Activated CD4-positive, alpha-beta T cell treated with anti-CD3 and anti-CD28 coated beads for 36 hours (primary cell): ENCODE measurements around the gene GNAT3. TPM values are rescaled to one million over a fixed set of nuclear protein-coding genes. Genes with fewer than 3 reads are reported as not detected.

ENCODE experiments used
- ATAC-seq: fragments of 200-7000 bp; cut with Tn5 transposase; one replicate; pipeline ENCODE4 v1.10.0; 2021; ENCODE audit warnings: mild to moderate bottlenecking, moderate library complexity
- CTCF ChIA-PET: fragments of 350-600 bp; sonication (Branson Sonifier 250); formaldehyde crosslinking; loops from one replicate; lab custom pipeline; 2021; ENCODE audit warnings: antibody characterized with exemption; lab: Charles Lee
- POLR2A ChIA-PET: fragments of 350-600 bp; sonication (Branson Sonifier 250); formaldehyde crosslinking; loops from one replicate; lab custom pipeline; 2021; ENCODE audit warnings: antibody characterized with exemption, inconsistent platforms; lab: Charles Lee
- DNase-seq: peaks from one replicate; pipeline ENCODE4 v3.0.0-alpha.2; 2020
- H3K27ac Mint-ChIP-seq: one replicate; pipeline ENCODE4 v1.8.0; 2021; ENCODE audit warnings: mixed read lengths
- H3K27me3 Mint-ChIP-seq: one replicate; pipeline ENCODE4 v1.8.0; 2021; ENCODE audit warnings: mixed read lengths
- H3K36me3 Mint-ChIP-seq: one replicate; pipeline ENCODE4 v1.8.0; 2021; ENCODE audit warnings: low read depth, mixed read lengths
- H3K4me1 Mint-ChIP-seq: one replicate; pipeline ENCODE4 v1.8.0; 2021; ENCODE audit warnings: mixed read lengths
- H3K4me3 Mint-ChIP-seq: one replicate; pipeline ENCODE4 v1.8.0; 2021; ENCODE audit warnings: mild to moderate bottlenecking, moderate library complexity, mixed read lengths
- H3K9me3 Mint-ChIP-seq: one replicate; pipeline ENCODE4 v1.8.0; 2021; ENCODE audit warnings: low read depth, mixed read lengths
- intact Hi-C, 2 experiments: fragments of 100-400 bp; cut with DNase I in 1 of 2; cut with micrococcal nuclease in 1 of 2; formaldehyde crosslinking; loops; one replicate each; pipeline versions ENCODE4 v1.14.2 to v1.15.1; 2022 to 2024; cut with DNase I, micrococcal nuclease
- total RNA-seq, 2 experiments: library from RNA; stranded (reverse); gene quantifications; one replicate each; pipeline ENCODE4 v1.2.3, GENCODE V29; 2021

Gene GNAT3
- total RNA-seq, 2 experiments from 2014 or later = not detected

DNA sequence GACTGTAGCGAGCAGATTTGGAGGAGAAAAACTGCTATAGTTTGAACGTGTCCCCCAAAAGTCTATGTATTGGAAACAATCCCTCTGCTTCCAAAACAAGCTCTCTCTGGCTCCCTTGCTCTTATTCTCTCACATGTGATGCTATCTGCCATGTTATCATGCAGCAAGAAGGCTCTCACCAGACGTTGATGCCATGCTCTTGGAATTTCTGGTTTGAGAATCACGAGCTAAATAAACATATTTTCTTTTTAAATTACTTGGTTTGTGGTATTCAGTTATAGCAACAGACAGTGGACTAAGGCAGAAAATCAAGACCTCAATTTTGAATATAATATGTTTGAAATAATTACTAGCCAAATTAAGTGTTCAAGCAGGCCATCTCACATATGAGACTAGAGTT is 17.5 kb upstream of the GNAT3 start:
- intact Hi-C loops = no loop called here
- H3K36me3 Mint-ChIP-seq = no peaks in the 10 kb centered on the region
- no peak overlapping the region for H3K4me3 Mint-ChIP-seq
- H3K27ac Mint-ChIP-seq = no peak overlapping the region
- CTCF ChIA-PET = no interaction called here
- H3K4me1 Mint-ChIP-seq = no peaks in the 10 kb centered on the region
- POLR2A ChIA-PET = no interaction called here
- H3K9me3 Mint-ChIP-seq = no peaks in the 10 kb centered on the region
- no peaks in the 10 kb centered on the region for H3K27me3 Mint-ChIP-seq
- no peak for ATAC-seq
- no peak for DNase-seq

DNA sequence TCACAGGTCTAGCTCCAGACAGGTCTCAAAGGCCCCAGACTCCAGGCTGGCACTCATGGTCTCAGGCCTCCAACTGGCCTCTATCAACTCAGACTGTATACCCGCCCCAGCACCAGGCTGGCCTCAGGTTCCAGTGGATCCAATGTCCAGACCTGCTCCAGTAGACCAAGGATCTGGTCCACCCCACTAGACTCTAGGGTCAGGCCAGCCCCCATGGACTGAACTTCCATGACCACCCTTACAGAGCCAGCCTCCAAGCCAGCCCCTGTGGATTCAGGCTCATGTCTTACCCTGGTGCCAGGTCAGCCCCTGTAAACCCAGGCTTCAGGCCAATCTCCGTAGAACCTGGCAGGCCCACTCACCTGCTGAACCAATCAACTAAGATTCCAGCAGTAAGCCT is 16.8 kb upstream of the GNAT3 start:
- H3K4me1 Mint-ChIP-seq = no peaks in the 10 kb centered on the region
- no peak overlapping the region for H3K27ac Mint-ChIP-seq
- no peaks in the 10 kb centered on the region for H3K9me3 Mint-ChIP-seq
- H3K27me3 Mint-ChIP-seq = no peaks in the 10 kb centered on the region
- intact Hi-C loops = no loop called here
- ChIA-PET POLR2A (no interaction called here), CTCF (no interaction called here)
- ATAC-seq = no peak
- DNase-seq = no peak
- no peaks in the 10 kb centered on the region for H3K36me3 Mint-ChIP-seq
- H3K4me3 Mint-ChIP-seq = no peak overlapping the region

DNA sequence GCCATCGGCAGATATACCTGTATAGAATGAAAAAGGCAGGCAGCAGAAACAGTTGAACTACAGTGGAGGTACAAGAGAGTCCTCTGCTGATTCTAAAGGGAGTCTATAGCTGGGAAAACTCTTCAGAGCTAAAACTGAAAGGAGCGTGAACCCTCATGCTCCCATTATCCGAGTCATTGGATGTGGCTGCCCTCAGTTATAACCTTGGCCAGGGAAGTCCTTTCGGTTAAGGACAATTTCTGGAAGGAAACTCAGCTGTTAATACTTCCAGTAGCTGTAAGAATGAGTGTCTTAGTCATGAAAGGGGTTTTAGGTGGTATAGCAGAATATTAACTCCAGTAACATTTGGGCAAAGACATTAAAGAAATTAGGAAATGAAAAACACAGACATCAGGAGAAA is 14.6 kb upstream of the GNAT3 start:
- Mint-ChIP-seq H3K4me1 (no peaks in the 10 kb centered on the region), H3K27me3 (no peaks in the 10 kb centered on the region), H3K9me3 (no peaks in the 10 kb centered on the region), H3K4me3 (no peak overlapping the region), H3K36me3 (no peaks in the 10 kb centered on the region), H3K27ac (no peak overlapping the region)
- intact Hi-C loops = no loop called here
- CTCF ChIA-PET = no interaction called here
- DNase-seq (no peak), ATAC-seq (no peak)
- POLR2A ChIA-PET = no interaction called here

GRCh38 chr7:80524693-80525092 is 12.8 kb upstream of the GNAT3 start:
- Mint-ChIP-seq H3K4me1 (no peaks in the 10 kb centered on the region), H3K27ac (no peak overlapping the region), H3K27me3 (no peaks in the 10 kb centered on the region), H3K4me3 (no peak overlapping the region), H3K9me3 (no peaks in the 10 kb centered on the region), H3K36me3 (no peaks in the 10 kb centered on the region)
- CTCF ChIA-PET = no interaction called here
- no peak for ATAC-seq
- POLR2A ChIA-PET = no interaction called here
- intact Hi-C loops = no loop called here
- DNase-seq = no peak

- Mint-ChIP-seq H3K27ac (no peak overlapping the region), H3K36me3 (no peaks in the 10 kb centered on the region), H3K4me3 (no peak overlapping the region), H3K9me3 (no peaks in the 10 kb centered on the region), H3K27me3 (no peaks in the 10 kb centered on the region), H3K4me1 (no peaks in the 10 kb centered on the region)
- ChIA-PET CTCF (no interaction called here), POLR2A (no interaction called here)
- intact Hi-C loops = no loop called here
- ATAC-seq (no peak), DNase-seq (no peak)
Observed at GRCh38 chr7:80521809-80522208, 9.9 kb upstream of the GNAT3 start.

DNA sequence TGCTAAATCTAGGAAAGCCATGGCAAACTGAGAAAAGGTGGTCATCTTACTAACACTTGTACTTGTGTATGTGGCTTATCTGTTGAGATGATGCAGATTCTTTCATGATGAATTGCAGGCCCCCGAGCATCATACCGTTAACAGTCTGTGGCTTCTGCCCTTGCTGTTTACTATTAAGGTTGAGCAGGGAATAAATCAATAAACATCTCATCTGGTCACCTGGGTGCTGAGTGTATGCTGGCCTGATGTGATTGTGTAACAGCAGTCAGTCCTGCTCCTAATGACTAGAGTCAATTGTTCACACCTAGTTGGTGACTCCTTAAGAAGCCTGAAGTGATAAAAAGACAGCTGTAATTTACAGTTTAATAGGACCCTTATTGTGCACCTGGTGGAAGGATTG is 8.3 kb upstream of the GNAT3 start:
- no peak overlapping the region for H3K27ac Mint-ChIP-seq
- no peaks in the 10 kb centered on the region for H3K36me3 Mint-ChIP-seq
- ChIA-PET CTCF (no interaction called here), POLR2A (no interaction called here)
- H3K27me3 Mint-ChIP-seq = no peaks in the 10 kb centered on the region
- intact Hi-C loops = no loop called here
- no peak overlapping the region for H3K4me3 Mint-ChIP-seq
- ATAC-seq = no peak
- H3K9me3 Mint-ChIP-seq = no peaks in the 10 kb centered on the region
- no peaks in the 10 kb centered on the region for H3K4me1 Mint-ChIP-seq
- no peak for DNase-seq

- no peaks in the 10 kb centered on the region for H3K36me3 Mint-ChIP-seq
- H3K9me3 Mint-ChIP-seq = no peaks in the 10 kb centered on the region
- CTCF ChIA-PET = no interaction called here
- H3K4me3 Mint-ChIP-seq = no peak overlapping the region
- POLR2A ChIA-PET = no interaction called here
- intact Hi-C loops = no loop called here
- ATAC-seq (no peak), DNase-seq (no peak)
- no peak overlapping the region for H3K27ac Mint-ChIP-seq
- H3K4me1 Mint-ChIP-seq = no peaks in the 10 kb centered on the region
- no peaks in the 10 kb centered on the region for H3K27me3 Mint-ChIP-seq
Observed at GRCh38 chr7:80517282-80517747, 5.5 kb upstream of the GNAT3 start.

GRCh38 chr7:80515298-80515697 is 3.4 kb upstream of the GNAT3 start:
- Mint-ChIP-seq H3K4me1 (no peaks in the 10 kb centered on the region), H3K27me3 (no peaks in the 10 kb centered on the region), H3K27ac (no peak overlapping the region), H3K9me3 (no peaks in the 10 kb centered on the region), H3K36me3 (no peaks in the 10 kb centered on the region), H3K4me3 (no peak overlapping the region)
- ATAC-seq = no peak
- DNase-seq = no peak
- intact Hi-C loops = no loop called here
- ChIA-PET POLR2A (no interaction called here), CTCF (no interaction called here)

GRCh38 chr7:80510021-80510420 is 1.8 kb downstream of the GNAT3 start:
- no peak for ATAC-seq
- no peaks in the 10 kb centered on the region for H3K9me3 Mint-ChIP-seq
- H3K36me3 Mint-ChIP-seq = no peaks in the 10 kb centered on the region
- intact Hi-C loops = no loop called here
- H3K4me3 Mint-ChIP-seq = no peak overlapping the region
- ChIA-PET CTCF (no interaction called here), POLR2A (no interaction called here)
- no peak for DNase-seq
- no peaks in the 10 kb centered on the region for H3K4me1 Mint-ChIP-seq
- no peak overlapping the region for H3K27ac Mint-ChIP-seq
- no peaks in the 10 kb centered on the region for H3K27me3 Mint-ChIP-seq

DNA sequence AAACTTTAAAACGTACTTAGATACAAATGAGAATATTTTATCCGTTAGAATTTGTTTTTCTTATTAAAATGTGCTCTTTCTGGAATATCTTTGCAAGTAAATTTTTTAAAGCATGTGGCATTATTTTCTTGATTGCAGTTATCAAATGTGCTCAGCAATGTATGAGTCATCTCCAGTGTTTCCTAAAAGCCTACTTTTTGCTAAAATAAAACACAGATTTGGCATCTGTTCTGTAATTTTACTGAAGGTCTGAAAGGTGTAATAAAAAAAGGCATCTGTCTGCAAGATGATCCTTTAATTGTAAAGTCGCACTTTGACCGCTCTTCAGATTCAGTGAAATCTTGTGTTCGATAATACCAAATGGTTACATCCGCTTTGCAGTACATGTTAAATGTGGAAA is 3.4 kb downstream of the GNAT3 start:
- DNase-seq (no peak), ATAC-seq (no peak)
- Mint-ChIP-seq H3K27me3 (peaks cover 2% of the 10 kb centered on the region), H3K9me3 (no peaks in the 10 kb centered on the region), H3K4me1 (no peaks in the 10 kb centered on the region), H3K27ac (no peak overlapping the region), H3K36me3 (no peaks in the 10 kb centered on the region), H3K4me3 (no peak overlapping the region)
- POLR2A ChIA-PET = no interaction called here
- CTCF ChIA-PET = interaction anchor here (0.8 kb wide), 1 partner anchor 9 kb away, joined by 3 read pairs; no protein-coding TSS in a partner anchor
- intact Hi-C loops = no loop called here

DNA sequence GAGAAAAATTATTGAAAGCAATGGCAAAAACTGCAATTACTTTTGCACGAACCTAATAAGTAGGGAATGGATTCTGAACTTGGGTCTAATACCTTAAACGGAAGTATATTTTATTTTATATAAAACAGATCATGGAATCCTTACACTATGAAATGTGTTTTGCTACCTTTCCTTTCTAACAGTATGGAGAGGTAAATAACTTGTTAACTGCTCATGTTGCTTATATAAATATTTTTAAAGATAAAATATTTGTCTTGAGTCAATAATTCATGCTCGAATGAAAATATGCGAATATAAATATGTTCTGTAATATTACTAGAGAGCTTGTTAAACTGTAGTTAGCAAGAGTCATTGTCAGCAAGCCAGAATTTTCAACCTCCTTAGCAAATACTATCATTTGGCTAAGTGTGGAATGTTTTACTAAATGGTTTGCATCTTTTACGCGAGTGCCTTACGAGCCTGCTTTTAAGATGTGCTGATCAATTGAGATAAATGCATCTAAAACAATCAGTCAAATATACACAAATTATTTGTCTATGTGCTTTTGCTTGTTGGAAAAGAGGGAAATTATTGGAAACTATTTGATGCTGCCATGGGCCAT is 5.9 kb downstream of the GNAT3 start:
- intact Hi-C loops = no loop called here
- no peak for ATAC-seq
- peaks cover 2% of the 10 kb centered on the region for H3K27me3 Mint-ChIP-seq
- H3K4me1 Mint-ChIP-seq = no peaks in the 10 kb centered on the region
- no peaks in the 10 kb centered on the region for H3K9me3 Mint-ChIP-seq
- H3K4me3 Mint-ChIP-seq = no peak overlapping the region
- H3K36me3 Mint-ChIP-seq = no peaks in the 10 kb centered on the region
- H3K27ac Mint-ChIP-seq = no peak overlapping the region
- ChIA-PET CTCF (no interaction called here), POLR2A (no interaction called here)
- no peak for DNase-seq

DNA sequence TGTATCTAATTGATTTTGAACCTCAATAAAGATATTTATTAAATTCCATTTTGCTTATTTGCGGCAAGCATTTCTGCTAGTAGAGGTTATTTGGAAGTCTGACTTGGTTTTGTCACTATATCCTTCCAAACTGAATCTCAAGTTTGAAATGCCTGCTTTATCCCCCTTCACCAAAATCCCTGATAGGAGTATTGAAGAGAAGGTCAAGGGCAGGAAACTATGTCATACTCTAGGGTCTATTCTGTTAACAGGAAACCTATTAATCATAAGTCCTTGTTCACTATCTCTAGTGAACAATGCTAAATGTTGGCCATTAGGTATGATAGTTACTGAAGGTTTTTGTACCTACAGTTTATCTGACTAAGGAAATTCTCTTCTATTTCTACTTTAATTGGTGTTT is 11.5 kb downstream of the GNAT3 start:
- H3K36me3 Mint-ChIP-seq = no peaks in the 10 kb centered on the region
- no peaks in the 10 kb centered on the region for H3K4me1 Mint-ChIP-seq
- H3K27ac Mint-ChIP-seq = no peak overlapping the region
- CTCF ChIA-PET = interaction anchor here (0.7 kb wide), 1 partner anchor 8 kb away, joined by 3 read pairs; no protein-coding TSS in a partner anchor
- H3K27me3 Mint-ChIP-seq = peaks cover 2% of the 10 kb centered on the region
- no peak for ATAC-seq
- peaks cover 2% of the 10 kb centered on the region for H3K9me3 Mint-ChIP-seq
- intact Hi-C loops = no loop called here
- DNase-seq = no peak
- POLR2A ChIA-PET = no interaction called here
- no peak overlapping the region for H3K4me3 Mint-ChIP-seq
